Camera-type eye (tissue), 1 donor: ENCODE measurements around the gene CXCL10. TPM values are rescaled to one million over a fixed set of nuclear protein-coding genes. Genes with fewer than 3 reads are reported as not detected.

Experiments used
- total RNA-seq: library from RNA; depleted of rRNA; stranded (reverse); fragments of >200 nt; gene quantifications from one replicate; pipeline ENCODE4 v1.2.3, GENCODE V29; 2014

Gene CXCL10
- total RNA-seq: 1.4 TPM

DNA sequence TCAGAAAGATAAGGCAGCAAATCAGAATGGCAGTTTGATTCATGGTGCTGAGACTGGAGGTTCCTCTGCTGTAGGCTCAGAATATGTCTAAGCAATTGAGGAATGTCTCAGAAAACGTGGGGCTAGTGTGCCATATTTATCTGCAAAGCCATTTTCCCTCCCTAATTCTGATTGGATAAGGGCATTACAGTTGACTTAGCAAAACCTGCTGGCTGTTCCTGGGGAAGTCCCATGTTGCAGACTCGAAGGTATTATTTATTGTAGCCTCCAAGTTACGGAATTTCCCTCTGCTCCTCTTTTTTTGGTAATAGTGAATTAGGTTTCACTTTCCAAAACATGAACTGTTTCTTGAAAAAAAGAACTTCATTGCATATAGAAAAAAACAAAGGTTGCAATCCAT is at the start of gene CXCL10:
Gene CXCL10, minus strand, starts transcription at position 109 of the 400 bp plus-strand sequence. Its CDS starts 66 bp downstream, at position 43.

DNA sequence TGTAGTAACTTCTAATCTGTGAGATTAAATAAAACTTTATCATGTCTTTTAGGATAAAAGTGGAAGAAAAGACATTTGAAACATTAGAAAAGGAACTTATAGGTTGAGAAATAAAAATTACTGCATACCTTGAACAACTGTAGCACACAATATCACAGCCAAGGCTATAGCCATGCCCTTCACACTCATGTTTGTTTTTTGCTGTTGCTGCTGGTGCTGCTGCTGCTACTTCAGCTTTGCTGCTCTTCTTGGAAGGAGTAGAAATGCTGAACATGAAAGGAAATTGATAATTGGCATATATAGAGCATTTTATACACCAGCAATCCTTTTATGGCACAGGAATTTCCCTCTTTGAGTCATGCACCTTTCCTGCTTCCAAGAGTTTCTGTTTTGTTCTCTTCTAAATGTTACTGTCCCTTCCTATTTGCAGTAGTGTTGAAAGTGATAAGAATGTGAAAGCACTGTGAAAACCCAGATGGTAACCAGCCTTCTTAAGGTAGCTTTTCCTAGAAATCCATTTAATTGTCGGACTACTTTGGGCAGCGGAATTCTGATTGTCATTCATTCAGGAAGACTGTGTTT is 12.6 kb upstream of the CXCL10 start, which contains the start of gene CXCL11:
Gene CXCL11, minus strand, starts transcription at position 272 of the 582 bp plus-strand sequence. Its CDS starts 83 bp downstream, at position 189.

DNA sequence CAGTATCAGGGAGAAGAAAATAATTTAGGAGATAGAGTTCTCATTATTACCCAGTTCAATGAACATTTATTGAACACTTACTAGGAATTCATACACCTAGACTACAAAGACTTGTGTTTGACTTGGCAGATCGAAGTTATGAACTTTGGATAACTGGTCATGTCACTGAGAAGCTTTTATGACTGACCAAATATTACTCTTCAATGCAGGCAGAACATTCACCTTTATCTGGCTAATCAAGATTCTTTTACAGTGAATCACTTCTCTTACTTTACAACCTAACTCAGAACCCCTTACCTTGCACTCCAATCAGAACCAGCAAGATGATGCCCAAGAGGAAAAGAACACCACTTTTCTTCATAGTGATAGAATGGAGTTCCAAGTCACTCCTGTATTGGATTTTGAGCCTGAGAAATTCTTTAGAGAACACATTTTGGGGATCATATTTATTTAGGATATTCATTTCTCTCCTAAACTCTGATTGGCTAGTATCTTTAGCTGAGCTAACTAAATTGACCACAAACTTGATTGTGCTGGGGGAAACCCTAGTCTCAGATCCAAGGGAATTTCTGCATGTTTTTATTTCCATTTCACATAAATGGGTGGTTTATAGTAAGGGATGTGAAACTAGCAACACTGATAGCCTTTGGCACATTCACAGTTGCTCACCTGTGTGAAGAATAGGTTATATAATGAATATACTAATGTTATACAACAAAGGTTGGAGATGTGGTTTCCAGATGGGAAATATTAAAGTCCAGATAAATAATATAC is 16.0 kb downstream of the CXCL10 start, which contains the start of gene CXCL9:
Gene CXCL9, minus strand, starts transcription at position 421 of the 774 bp plus-strand sequence. Its CDS starts 60 bp downstream, at position 361.

Other genes with a start within 250 kb of the CXCL10 start
- 12.3 TPM for gene PPEF2, start 121.0 kb downstream of the CXCL10 start, total RNA-seq
- 44.2 TPM for gene NAAA, start 82.5 kb downstream of the CXCL10 start, total RNA-seq
- gene SDAD1, start 32.6 kb downstream of the CXCL10 start, total RNA-seq: 46.4 TPM
- not detected for gene CXCL9, start 16.0 kb downstream of the CXCL10 start, total RNA-seq
- not detected for gene CXCL11, start 12.6 kb upstream of the CXCL10 start, total RNA-seq
- gene ART3, start 51.2 kb upstream of the CXCL10 start, total RNA-seq: 9.7 TPM
- gene NUP54, start 124.9 kb upstream of the CXCL10 start, total RNA-seq: 102 TPM
- gene SCARB2, start 190.3 kb upstream of the CXCL10 start, total RNA-seq: 378 TPM
- gene FAM47E, start 228.2 kb upstream of the CXCL10 start, total RNA-seq: 6.7 TPM